Measurements from ENCODE around the gene PCDHA6.
"Not testable (repeated sequence)": the region's sequence is repeated elsewhere in the genome, so short reads cannot be mapped to it uniquely, and the experiment has no call there.

Gene PCDHA6

DNA sequence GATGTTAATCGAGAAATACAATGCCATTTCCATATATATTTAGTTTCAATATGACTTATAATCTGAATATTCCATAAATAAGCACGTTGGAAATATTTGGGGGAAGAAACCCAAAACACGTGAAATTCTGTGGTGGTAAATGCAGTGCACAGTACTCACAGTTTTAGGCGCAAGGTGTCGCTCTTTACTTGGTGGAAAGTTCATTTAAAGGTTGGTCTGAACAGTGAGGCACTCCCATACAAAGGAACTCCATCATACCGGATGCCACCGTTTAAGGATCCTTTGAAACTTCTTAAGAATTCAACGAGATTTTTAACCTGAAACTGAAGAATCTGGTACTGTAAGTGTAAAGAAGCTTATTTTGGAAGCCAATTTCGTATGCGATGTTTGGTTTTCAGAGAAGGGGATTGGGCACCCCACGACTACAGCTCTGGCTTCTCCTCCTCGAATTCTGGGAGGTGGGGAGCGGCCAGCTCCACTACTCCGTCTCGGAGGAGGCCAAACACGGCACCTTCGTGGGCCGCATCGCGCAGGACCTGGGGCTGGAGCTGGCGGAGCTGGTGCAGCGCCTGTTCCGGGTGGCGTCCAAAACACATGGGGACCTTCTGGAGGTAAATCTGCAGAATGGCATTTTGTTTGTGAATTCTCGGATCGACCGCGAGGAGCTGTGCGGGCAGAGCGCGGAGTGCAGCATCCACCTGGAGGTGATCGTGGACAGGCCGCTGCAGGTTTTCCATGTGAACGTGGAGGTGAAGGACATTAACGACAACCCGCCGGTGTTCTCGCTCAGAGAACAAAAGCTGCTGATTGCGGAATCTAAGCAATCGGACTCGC lies 41.2 kb downstream of the PCDHA6 start, which contains the start of gene PCDHA11:
TSS of gene PCDHA11 (plus strand) at position 237 of the 834 bp plus-strand sequence. CDS start at position 384, 147 bp downstream.
- DNase-seq: no peak

DNA sequence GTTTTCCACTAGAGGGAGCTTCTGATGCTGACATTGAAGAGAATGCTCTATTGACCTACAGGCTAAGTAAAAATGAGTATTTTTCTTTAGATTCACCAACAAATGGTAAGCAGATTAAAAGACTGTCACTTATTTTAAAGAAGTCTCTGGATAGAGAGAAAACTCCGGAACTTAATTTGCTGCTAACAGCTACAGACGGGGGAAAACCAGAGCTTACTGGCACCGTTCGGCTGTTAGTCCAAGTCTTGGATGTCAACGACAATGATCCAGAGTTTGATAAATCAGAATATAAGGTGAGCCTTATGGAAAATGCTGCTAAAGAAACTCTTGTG lies 41.8 kb downstream of the PCDHA6 start:
- no peak for DNase-seq

DNA sequence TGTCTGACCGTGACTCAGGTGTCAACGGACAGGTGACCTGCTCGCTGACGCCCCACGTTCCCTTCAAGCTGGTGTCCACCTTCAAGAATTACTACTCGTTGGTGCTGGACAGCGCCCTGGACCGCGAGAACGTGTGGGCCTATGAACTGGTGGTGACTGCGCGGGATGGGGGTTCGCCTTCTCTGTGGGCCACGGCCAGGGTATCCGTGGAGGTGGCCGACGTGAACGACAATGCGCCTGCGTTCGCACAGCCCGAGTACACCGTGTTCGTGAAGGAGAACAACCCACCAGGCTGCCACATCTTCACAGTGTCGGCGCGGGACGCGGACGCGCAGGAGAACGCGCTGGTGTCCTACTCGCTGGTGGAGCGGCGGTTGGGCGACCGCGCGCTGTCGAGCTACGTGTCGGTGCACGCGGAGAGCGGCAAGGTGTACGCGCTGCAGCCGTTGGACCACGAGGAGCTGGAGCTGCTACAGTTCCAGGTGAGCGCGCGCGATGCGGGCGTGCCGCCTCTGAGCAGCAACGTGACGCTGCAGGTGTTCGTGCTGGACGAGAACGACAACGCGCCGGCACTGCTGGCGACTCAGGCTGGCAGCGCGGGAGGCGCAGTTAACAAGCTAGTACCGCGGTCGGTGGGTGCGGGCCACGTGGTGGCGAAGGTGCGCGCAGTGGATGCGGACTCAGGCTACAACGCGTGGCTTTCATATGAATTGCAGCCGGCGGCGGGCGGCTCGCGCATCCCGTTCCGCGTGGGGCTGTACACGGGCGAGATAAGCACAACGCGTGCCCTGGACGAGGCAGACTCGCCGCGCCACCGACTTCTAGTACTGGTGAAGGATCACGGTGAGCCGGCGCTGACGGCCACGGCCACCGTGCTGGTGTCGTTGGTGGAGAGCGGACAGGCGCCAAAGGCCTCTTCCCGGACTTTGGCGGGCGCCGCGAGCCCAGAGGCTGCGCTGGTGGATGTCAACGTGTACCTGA lies 42.8 kb downstream of the PCDHA6 start:
- DNase-seq: no peak

DNA sequence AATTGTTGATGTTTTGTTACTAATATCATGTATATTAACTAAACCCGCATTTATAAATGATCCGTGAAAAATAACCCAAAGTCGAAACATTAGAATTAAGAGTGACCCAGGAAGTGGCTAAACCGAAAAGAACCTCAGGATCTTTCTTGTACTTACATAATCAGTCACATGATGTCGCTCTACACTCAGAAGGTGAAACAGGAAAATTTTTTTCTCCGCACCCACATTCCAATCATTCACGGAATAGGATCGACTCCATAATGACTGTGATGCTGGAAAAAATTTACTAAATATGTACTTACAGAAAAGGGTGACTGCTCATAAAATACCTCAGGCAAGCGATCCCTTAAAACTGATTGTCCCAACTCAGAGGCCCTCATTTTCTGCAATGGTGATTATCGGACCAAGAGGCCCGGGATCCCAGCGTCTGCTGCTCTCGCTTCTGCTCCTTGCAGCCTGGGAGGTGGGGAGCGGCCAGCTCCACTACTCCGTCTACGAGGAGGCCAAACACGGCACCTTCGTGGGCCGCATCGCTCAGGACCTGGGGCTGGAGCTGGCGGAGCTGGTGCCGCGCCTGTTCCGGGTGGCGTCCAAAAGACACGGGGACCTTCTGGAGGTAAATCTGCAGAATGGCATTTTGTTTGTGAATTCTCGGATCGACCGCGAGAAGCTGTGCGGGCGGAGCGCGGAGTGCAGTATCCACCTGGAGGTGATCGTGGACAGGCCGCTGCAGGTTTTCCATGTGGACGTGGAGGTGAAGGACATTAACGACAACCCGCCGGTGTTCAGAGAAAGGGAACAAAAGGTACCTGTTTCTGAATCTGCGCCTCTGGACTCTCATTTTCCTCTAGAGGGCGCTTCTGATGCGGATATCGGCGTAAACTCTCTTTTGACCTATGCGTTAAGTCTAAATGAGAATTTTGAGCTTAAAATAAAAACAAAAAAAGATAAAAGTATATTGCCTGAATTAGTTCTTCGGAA lies 47.6 kb downstream of the PCDHA6 start, which contains the start of gene PCDHA12:
TSS of gene PCDHA12 (plus strand) at position 224 of the 981 bp plus-strand sequence. CDS start at position 389, 165 bp downstream.
- DNase-seq: no peak

DNA sequence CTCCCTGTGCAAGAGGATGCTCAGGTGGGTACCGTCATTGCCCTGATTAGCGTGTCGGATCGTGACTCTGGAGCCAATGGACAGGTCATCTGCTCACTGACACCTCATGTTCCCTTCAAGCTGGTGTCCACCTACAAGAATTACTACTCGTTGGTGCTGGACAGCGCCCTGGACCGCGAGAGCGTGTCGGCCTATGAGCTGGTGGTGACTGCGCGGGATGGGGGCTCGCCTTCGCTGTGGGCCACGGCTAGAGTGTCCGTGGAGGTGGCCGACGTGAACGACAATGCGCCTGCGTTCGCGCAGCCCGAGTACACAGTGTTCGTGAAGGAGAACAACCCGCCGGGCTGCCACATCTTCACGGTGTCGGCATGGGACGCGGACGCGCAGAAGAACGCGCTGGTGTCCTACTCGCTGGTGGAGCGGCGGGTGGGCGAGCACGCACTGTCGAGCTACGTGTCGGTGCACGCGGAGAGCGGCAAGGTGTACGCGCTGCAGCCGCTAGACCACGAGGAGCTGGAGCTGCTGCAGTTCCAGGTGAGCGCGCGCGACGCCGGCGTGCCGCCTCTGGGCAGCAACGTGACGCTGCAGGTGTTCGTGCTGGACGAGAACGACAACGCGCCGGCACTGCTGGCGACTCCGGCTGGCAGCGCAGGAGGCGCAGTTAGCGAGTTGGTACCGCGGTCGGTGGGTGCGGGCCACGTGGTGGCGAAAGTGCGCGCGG lies 48.9 kb downstream of the PCDHA6 start:
- not testable (repeated sequence) for DNase-seq

DNA sequence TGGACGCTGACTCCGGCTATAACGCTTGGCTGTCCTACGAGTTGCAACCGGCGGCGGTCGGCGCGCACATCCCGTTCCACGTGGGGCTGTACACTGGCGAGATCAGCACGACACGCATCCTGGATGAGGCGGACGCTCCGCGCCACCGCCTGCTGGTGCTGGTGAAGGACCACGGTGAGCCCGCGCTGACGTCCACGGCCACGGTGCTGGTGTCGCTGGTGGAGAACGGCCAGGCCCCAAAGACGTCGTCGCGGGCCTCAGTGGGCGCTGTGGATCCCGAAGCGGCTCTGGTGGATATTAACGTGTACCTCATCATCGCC lies 49.5 kb downstream of the PCDHA6 start:
- DNase-seq: no peak
